ENCODE data around the gene EFR3B.
"Not testable (repeated sequence)": the region's sequence is repeated elsewhere in the genome, so short reads cannot be mapped to it uniquely, and the experiment has no call there.

EFR3B gene, protein sequence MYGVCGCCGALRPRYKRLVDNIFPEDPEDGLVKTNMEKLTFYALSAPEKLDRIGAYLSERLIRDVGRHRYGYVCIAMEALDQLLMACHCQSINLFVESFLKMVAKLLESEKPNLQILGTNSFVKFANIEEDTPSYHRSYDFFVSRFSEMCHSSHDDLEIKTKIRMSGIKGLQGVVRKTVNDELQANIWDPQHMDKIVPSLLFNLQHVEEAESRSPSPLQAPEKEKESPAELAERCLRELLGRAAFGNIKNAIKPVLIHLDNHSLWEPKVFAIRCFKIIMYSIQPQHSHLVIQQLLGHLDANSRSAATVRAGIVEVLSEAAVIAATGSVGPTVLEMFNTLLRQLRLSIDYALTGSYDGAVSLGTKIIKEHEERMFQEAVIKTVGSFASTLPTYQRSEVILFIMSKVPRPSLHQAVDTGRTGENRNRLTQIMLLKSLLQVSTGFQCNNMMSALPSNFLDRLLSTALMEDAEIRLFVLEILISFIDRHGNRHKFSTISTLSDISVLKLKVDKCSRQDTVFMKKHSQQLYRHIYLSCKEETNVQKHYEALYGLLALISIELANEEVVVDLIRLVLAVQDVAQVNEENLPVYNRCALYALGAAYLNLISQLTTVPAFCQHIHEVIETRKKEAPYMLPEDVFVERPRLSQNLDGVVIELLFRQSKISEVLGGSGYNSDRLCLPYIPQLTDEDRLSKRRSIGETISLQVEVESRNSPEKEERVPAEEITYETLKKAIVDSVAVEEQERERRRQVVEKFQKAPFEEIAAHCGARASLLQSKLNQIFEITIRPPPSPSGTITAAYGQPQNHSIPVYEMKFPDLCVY

DNA sequence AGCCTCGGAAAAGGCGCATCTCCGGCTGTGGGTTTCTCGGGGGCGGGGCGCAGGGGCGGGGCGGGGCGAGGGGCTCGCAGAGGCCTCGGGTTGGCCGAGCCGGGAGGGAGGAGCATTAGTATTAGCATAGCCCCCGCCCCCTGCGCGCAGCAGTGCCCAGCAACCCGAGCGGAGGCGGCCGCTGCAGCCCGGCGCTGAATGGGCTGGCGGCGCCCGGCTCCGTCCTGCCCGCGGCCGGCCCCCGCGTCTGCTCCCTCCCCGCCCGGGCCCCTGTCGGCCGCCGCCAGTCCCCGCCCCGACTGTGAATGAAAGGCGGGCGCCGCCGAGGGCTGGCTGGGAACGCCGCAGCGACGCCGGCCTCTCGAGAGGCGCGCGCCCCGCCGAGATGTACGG lies at the start of gene EFR3B:
Gene EFR3B (plus strand): TSS at position 149 of the 393 bp plus-strand sequence. CDS start 237 bp downstream, at position 386.
- peak; percentile 90 for DNase-seq (ENCODE audit: low spot score)

DNA sequence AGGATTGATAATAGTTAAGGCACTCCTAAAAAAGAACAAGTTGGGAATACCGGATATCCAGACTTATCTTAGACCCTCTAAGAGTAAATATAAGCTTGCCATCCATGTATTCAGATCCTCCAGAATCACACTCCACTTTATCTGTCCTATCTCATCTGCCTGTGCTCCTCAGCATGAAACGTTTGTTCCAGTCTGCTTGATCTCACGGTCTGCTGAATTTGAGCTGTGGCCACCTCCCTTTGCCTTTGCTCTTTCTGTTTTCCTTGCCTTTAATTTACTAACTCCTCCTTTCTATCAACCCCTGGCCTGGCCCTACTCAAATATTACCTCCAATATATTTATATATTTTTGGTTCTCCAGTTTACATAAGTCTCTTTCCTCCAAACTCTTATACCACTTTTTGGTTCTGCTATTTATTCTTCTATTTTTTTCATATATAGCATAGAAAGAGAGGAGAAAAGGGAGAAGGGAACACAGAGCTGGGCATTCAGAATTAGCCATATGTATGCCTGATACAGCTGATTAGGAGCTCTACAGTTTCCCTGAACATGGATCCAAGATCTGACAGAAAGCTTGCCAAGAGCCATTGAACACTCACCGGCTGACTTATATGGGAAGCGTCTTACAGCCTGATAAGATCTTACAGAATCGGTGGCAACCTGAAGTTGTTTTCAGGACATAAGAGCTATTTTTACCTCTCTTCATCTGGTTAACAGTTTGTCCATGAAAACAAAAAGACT lies 48.3 kb upstream of the EFR3B start:
- DNase-seq (ENCODE audit: low spot score) = no peak

DNA sequence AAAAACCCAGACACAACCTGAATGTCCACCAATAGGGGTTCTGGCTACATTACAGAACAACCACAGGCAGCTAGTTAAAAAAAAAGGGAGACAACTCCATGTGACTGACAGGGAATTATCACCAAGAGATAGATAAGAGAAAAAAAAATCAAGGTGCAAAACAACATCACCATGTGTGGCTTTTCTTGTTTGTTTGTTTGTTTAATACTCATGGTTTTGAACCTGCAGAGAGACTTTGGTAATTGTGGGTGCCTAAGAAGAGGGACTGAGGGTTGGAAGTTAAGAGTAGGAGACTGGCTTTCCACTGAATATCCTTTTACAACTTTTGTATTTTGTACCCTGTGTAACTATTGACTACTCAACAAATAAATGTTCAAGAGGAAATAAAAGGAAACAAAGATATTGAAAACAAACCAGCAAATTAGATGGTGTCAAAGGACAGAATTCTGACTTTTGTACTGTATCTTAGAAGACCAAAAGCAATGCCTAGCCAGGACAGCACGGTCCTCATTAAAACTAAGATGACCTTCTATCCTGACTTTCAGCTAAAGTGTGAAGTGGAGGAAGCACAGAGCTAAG lies 47.6 kb upstream of the EFR3B start:
- no peak for DNase-seq (ENCODE audit: low spot score)

DNA sequence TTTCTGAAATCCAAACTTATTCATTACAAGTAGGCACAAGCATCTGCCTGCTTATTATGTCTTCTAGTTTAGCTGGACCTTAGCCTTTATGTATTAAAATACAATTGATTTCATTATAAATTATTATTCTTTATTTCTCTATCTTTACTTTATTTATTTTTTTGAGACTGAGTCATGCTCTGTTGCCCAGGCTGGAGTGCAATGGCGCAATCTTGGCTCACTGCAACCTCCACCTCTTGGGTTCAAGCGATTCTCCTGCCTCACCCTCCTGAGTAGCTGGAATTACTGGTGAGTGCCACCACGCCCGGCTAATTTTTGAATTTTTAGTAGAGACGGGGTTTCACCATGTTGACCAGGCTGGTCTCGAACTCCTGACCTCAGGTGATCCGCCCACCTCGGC lies 42.8 kb upstream of the EFR3B start:
- DNase-seq (ENCODE audit: low spot score) = not testable (repeated sequence)

DNA sequence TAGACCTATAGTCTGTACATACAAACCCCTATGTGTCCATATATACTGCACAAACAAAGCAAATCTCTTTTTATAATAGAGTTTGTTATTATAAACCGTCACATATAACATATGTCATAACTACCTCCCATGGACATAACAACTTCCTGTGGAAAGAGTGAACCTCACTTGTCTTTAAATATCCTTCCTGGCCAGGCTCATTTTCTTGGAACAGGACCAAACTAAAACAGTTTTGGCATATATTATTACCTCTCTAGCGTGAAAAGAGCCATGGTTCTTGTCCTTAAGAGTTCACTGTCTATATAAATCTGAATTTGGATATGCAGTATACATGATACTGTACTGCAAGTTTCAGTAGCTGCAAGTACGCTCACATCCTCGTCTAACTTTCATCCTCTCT lies 41.8 kb upstream of the EFR3B start:
- DNase-seq (ENCODE audit: low spot score) = no peak

DNA sequence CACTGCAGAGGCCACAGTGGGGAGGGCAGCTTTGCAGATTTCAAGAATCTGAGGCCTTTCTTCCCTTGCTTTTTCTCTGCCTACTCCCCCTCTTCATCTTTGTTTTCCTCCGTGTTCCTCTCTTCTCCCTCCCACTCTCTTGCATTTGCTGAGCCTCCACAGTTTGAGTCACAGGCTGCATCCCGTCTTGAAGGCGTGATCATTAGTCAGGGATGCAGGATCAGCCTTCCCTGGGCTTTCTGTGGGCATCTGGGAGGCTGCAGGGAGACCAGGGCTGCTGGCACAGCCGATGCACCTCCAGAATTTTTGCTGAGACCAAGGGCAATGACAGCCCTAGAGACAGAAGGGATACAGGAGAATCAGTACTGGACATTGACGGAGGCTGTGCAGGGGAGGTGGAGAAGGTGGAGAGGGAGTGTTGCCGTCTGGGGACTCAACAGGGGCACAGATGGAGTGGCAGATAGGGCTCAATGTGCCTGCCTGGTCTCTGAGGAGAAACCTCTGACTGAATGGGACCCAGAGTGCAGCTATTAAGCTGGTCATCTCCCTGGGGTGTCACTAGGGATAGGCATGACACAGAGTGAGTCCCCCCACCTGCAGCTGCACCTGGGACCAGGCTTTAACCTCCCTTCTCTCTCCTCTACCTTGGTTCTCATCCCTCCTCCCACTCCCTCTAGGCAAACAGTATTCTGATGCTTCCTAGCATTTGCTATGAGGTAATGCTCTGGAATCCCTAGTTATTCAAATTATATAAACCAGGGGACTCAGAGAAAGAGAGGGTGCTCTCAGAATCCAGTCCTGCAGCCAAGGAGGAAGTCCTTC lies 41.2 kb upstream of the EFR3B start:
- no peak for DNase-seq (ENCODE audit: low spot score)

DNA sequence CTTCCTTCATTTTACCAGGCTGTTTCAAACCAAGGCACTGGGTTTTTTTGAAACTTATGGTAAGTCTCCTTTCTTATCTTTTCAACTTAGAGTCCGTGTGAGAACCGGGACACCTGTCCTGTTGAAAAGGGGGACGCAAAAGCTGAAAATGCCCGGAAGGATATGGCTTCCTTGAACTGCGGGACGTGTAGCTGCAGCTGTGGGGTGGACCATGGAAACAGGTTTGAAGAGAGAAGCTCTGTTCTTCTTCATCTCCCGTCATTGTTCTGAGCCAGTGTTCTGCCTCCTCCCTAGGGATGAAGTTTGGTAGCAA lies 40.6 kb upstream of the EFR3B start:
- no peak for DNase-seq (ENCODE audit: low spot score)

DNA sequence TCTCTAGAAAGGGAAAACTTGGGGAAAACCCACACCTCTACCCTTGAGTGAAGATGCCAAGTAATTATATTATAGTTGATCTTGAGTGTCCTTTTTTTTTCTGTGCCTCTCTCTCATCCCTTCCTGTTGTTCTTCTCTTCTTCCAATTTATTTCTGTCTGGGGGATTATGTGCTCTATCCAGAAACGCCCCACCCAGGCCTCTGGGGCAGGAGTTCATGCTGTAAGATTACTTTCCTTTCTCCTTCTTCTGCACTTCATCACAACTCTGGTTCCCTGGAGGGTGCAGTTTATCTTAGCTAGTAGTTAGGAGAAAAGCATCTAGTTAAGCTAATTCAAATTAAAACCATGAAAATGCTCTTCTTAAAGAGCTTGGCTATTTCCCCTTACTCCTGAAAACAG lies 39.8 kb upstream of the EFR3B start:
- no peak for DNase-seq (ENCODE audit: low spot score)

DNA sequence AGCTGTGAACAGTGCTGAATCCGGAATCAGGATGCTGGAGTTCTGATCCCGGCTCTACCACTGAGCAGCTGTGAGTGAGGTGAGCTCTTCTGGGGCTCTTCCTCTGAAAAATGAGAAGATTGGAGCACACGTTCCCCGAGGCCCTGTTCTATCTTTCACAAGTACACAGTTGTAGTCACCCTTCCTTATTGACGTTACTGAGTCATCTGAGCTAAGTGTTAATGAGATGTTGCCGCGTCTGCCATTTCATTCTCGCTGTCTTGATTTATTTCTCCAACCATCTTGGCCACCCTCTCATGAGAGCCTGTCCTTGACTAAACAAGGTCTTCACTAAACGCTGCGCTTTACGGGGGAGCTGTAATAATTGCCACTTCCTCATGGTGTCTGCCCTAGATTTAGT lies 31.9 kb upstream of the EFR3B start:
- no peak for DNase-seq (ENCODE audit: low spot score)

DNA sequence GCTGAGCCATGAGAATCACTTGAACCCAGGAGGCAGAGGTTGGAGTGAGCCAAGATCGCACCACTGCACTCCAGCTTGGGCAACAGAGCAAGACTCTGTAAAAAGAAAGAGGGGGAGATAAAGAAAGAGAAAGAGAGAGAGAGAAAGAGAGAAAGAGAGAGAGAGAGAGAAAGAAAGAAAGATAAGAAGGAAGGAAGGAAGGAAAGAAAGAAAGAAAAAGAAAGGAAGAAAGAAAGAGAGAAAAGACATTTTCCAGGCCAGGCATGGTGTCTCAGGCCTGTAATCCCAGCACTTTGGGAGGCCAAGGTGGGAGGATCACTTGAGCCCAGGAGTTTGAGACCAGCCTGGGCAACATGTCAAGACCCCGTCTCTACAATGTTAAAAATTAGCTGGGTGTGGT lies 30.5 kb upstream of the EFR3B start:
- DNase-seq (ENCODE audit: low spot score) = not testable (repeated sequence)

DNA sequence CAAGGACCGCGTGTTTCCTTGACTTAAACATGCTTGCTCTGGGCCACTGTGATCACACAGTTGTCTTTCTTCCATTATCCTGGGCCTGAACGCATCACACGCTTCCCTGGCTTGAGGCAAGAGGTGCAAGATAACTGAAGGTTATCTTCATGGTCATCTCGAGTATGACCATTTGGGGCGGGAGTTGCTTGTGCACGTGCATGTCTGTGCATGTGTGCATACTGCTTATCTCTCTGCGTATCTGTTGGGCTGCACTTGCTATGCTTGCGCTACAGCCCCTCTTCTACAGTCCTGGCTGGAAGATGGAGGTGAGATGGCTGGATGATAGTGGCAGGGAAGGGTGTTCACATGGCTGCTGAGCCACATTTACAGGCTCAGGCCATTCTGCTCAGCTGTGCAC lies 27.2 kb upstream of the EFR3B start:
- DNase-seq (ENCODE audit: low spot score) = no peak

DNA sequence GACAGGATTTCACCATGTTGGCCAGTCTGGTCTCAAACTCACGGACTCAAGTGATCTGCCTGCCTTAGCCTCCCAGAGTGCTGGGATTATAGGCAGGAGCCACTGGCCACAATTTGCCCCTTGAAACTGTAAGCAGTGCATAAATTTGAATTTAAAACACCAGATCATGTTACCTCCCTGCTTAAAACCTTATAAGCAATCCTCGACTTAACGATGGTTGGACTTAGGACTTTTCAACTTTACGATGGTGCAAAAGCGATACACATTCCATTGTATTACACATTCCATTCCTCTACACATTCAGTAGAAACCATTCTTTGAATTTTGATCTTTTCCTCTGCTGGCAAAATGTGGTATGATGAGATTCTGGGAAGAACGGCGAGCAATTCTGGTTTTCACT lies 23.2 kb upstream of the EFR3B start:
- no peak for DNase-seq (ENCODE audit: low spot score)

DNA sequence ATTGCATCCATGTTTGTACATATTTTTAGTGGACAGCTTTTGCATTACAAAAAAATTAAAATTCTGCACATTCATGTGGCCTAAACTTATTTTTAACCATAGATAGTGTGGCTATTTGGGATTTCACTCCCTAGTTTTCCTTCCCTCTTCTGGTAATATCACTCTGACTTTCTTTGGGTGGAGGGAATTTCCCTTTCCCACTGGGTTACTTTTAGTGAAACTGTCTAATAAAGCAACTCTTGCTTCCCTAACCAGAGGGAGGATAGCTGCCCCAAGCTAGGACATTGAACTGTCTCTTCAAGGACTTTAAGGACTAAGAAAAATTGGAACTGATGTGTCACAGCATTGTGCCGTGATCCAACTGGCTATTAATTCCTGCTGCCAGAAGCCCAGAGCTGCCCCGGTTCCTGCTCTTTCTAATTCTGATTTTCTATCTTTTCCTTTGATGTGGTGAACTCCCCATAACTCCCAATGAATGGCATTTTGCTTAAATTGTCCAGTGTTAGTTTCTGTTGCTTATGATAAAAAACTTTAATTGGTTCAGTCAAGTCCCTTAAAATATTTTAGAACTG lies 20.0 kb upstream of the EFR3B start:
- no peak for DNase-seq (ENCODE audit: low spot score)

DNA sequence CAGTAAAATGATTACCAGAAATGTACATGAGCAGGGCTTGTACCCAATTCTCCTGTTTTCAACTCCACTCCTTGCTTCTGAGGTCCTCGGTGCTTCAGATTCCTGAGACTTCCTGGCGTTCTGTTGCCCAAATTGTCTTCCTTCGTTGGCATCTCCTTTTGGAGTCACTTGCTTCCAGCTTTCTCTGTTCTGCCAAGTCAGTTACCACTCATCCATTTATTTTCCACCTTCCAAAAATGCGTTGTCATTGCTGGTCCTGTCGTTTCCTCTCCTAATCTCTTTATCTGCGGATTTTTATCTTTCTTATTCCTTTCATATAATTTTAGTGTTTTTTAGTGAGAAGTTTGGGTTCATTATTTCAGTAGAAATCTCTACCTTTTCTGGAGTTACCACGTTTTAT lies 18.5 kb upstream of the EFR3B start:
- DNase-seq (ENCODE audit: low spot score) = no peak

DNA sequence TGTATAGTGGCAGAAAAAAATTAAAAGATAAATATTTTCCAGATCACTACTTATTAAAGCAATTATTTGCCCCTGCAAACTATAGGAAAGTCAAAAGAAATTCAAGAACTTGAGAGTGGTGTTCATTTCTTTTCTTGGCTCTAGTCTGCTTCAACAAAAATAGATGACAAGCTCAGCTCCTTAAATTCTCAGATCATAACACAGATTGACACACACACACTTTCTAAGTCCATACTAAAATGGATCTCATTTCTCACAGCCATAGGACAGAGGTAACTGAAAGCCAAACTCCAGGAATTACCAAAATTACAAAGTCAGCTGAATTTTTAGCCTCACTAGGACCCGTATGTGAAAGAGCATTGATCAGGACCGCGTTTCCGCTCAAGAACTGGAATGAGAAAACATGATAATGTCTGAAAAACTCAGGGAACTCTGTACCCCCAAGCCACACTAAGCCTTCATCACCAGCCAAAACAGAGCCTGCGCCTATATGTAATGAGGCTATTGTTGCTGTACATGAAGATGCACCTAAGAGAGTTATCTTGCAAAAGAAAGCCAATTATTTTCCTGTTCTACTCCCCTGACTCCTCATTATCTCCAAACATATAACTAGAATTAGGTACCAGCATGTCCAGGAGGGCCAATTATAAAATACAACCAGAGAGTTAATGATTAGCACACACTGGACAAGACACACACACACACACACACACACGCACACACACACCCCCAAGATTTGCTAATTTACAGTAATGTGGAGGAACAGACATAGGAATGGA lies 16.5 kb upstream of the EFR3B start:
- DNase-seq (ENCODE audit: low spot score) = no peak

DNA sequence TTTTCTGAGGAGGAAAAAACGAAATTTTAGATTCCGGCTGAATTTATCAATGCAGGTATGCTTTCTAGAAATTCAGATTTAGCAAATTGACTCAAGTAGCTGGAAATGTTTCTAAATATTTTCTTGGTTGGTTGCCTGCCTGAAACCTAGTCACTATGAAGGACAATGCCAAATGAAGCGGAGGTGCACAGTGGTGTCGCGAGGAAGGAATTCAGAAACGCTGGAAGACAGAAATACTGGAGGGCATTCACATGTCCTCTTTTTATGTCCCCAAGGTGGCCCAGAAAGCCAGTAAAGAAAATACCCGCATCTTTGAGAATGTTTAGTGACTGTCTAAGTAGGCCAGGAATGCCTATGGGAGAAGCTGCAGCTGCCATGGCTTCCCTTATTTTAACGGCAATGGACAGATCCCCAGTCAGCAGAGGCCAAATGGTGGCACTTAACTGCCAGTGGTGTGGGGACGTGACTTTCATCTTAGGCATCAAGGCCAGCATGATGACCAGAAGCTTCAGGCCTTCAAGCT lies 15.8 kb upstream of the EFR3B start:
- no peak for DNase-seq (ENCODE audit: low spot score)

DNA sequence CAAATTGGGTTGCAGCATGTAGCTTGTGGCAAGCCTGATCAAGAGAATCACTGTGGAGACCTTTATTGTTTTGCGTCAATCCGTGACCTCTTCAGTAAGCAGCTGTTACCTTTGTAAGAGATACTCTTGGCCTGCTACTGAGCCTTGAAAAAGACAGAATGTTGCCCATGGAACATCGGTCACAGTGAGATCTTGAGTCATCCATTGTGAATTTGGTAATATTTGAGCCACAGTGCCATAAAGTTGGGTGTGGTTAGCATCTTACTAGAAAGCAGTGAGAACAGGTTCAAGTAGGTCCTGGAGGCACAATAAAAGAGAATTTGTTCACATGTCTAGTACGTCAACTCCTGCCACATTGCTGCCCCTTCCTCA lies 12.7 kb upstream of the EFR3B start:
- DNase-seq (ENCODE audit: low spot score) = no peak

DNA sequence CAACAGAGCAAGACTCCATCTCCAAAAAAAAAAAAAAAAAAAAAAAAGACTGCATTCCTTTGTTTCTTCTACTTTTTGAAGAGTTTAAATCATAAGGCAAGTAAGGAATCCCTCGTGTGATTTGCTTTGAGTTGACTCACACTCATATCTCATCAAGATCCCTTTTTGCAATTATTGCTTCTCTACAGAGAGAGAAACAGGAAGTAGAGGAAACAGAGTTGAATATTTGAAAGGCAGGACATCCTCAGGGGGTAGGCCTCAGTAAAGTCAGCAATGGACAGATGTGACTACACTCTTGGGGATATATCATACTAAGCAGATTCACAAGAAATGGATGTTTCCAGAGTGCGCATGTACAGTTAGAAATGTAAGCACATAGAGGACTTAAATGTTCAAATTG lies 11.2 kb upstream of the EFR3B start:
- DNase-seq (ENCODE audit: low spot score) = no peak

DNA sequence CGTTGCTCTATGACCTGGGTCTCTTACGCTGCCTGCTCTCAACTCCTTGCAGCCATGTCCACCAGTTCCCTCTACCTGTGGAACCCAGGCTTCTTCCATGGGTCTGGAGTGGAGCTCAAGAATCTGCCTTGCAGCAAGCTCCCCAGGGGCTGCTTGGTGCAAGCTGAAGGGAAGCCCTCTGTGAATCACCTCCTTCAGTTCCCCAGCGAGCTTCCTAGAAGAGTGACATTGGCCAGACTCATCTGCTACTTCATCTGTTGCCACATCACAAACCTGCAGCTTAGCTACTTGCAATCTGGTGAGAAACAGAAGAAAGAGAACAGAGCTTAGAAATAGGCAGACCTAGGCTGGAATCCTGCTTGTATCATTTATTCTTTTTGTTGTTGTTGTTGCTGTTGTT lies 9.8 kb upstream of the EFR3B start:
- DNase-seq (ENCODE audit: low spot score) = no peak

DNA sequence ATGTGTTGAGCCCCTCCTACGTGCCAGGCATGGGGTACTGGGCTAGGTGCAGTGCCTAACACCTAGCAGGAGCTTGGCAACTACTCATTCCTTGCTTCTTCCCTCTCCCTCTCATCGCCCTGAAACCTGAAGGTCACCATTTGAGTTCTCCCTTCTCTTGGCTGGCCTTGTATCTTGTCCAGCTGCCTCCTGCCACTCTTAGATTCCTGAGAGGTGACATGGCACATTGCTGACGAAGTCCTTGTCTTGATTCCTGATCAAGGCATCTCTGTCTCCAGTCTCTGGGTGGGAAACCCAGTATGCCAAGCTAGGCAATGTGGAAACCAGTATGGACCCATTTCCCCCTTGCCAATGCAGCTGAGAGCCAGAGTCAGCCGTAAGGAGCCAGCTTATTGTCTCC lies 9.0 kb upstream of the EFR3B start:
- no peak for DNase-seq (ENCODE audit: low spot score)
